Neural progenitor cell (in vitro differentiated cells): ENCODE data around the gene TRPM3. TPM values are rescaled to one million over a fixed set of nuclear protein-coding genes. Genes with fewer than 3 reads are reported as not detected.

Source experiments
- DNase-seq: peaks from one replicate; pipeline ENCODE4 v3.0.0-alpha.2; 2016; ENCODE audit warnings: low spot score
- H2AFZ ChIP-seq: fragments of 200-600 bp; sonication (generic); replicated peaks from 2 replicates; pipeline ENCODE4 v1.6.1; 2016; ENCODE audit warnings: antibody characterized with exemption
- H3F3A ChIP-seq: fragments of 200-600 bp; sonication (generic); 2 replicates; pipeline ENCODE4 v1.6.1; 2016; ENCODE audit warnings: antibody characterized with exemption, low read depth
- H3K27ac ChIP-seq: fragments of 200-600 bp; sonication (generic); 2 replicates; pipeline ENCODE4 v1.5.1; 2016; ENCODE audit warnings: mild to moderate bottlenecking
- H3K27me3 ChIP-seq: fragments of 200-600 bp; sonication (generic); 2 replicates; pipeline ENCODE4 v1.6.1; 2016; ENCODE audit warnings: mild to moderate bottlenecking, moderate library complexity
- H3K36me3 ChIP-seq: fragments of 200-600 bp; sonication (generic); 2 replicates; pipeline ENCODE4 v1.5.1; 2016
- H3K4me1 ChIP-seq: fragments of 200-600 bp; sonication (generic); 2 replicates; pipeline ENCODE4 v1.6.1; 2016; ENCODE audit warnings: mixed run types
- H3K4me2 ChIP-seq: fragments of 200-600 bp; sonication (generic); 2 replicates; pipeline ENCODE4 v1.6.1; 2016
- H3K4me3 ChIP-seq: fragments of 200-600 bp; sonication (generic); 2 replicates; pipeline ENCODE4 v1.5.1; 2016
- H3K79me2 ChIP-seq: fragments of 200-600 bp; sonication (generic); 2 replicates; pipeline ENCODE4 v1.6.1; 2016; ENCODE audit warnings: low read depth
- H3K9ac ChIP-seq: fragments of 200-600 bp; sonication (generic); 2 replicates; pipeline ENCODE4 v1.6.1; 2016
- H3K9me3 ChIP-seq: fragments of 200-600 bp; sonication (generic); 2 replicates; pipeline ENCODE4 v1.5.1; 2016; ENCODE audit warnings: low read depth
- H4K20me1 ChIP-seq: fragments of 200-600 bp; sonication (generic); 2 replicates; pipeline ENCODE4 v1.6.1; 2016; ENCODE audit warnings: low read depth
- H3K27ac Mint-ChIP-seq: 3 replicates; pipeline ENCODE4 v1.8.0; 2021; ENCODE audit warnings: mixed read lengths
- H3K27me3 Mint-ChIP-seq: 2 replicates; pipeline ENCODE4 v1.8.0; 2022; ENCODE audit warnings: low read depth, mild to moderate bottlenecking, inconsistent platforms, moderate library complexity, mixed read lengths; ENCODE audit not compliant: insufficient read depth
- H3K36me3 Mint-ChIP-seq: 3 replicates; pipeline ENCODE4 v1.8.0; 2021; ENCODE audit warnings: mixed read lengths
- H3K4me1 Mint-ChIP-seq: 3 replicates; pipeline ENCODE4 v1.8.0; 2021; ENCODE audit warnings: mixed read lengths
- H3K4me3 Mint-ChIP-seq: 3 replicates; pipeline ENCODE4 v1.8.0; 2021; ENCODE audit warnings: mild to moderate bottlenecking, moderate library complexity, mixed read lengths
- H3K9me3 Mint-ChIP-seq: 3 replicates; pipeline ENCODE4 v1.8.0; 2020; ENCODE audit warnings: mixed read lengths
- EZH2 ChIP-seq: fragments of 200-600 bp; sonication (generic); IDR thresholded peaks from 2 replicates; pipeline ENCODE4 v1.6.1; 2017; ENCODE audit warnings: antibody characterized with exemption, mild to moderate bottlenecking, moderate library complexity
- EZH2phosphoT487 ChIP-seq: fragments of 200-600 bp; sonication (generic); IDR thresholded peaks from 2 replicates; pipeline ENCODE4 v1.6.1; 2017; ENCODE audit warnings: antibody characterized with exemption
- total RNA-seq: library from RNA; depleted of rRNA; stranded (reverse); fragments of >200 nt; gene quantifications from 2 replicates; pipeline ENCODE4 v1.2.3, GENCODE V29; 2015; ENCODE audit warnings: low replicate concordance
- TF ChIP-seq, protein P1 (sequence below): fragments of 200-600 bp; sonication (generic); IDR thresholded peaks from 2 replicates; pipeline ENCODE4 v1.5.1; 2017; ENCODE audit warnings: antibody characterized with exemption, mild to moderate bottlenecking

TRPM3 gene
- total RNA-seq, 1 donor from 2014 or later: 37.2 TPM

DNA sequence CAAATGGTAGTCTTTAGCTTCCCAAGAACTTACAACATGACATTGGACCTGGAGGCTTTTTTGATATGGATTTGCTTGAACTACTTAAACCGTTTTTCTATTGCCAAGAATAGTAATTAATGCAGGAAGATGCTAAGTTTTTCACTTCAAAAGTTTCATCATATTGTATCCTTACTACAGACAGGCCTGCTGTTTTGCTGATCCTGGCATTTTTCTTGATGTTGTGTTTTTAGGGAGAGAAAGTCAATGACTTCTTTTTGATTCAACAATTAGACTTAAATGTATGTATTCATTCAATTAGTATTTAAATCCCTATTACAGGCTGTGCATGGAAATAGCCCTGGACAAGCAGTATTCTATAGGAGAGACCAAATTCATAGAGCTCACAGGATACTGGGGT lies 172.7 kb downstream of the TRPM3 start:
- Histone ChIP-seq H2AFZ (no peak overlapping the region), H3K4me1 (peaks cover 64% of the 10 kb centered on the region), H3K4me2 (no peak overlapping the region), H4K20me1 (no peaks in the 10 kb centered on the region), H3K36me3 (no peaks in the 10 kb centered on the region), H3F3A (peaks cover 13% of the 10 kb centered on the region), H3K4me3 (no peak overlapping the region), H3K27me3 (no peaks in the 10 kb centered on the region), H3K9me3 (no peaks in the 10 kb centered on the region), H3K79me2 (peaks cover 36% of the 10 kb centered on the region), H3K27ac (no peak overlapping the region), H3K9ac (no peak overlapping the region)
- Mint-ChIP-seq H3K27ac (no peak overlapping the region), H3K9me3 (no peaks in the 10 kb centered on the region), H3K4me1 (peaks cover 30% of the 10 kb centered on the region), H3K4me3 (no peak overlapping the region), H3K36me3 (peaks cover 3% of the 10 kb centered on the region), H3K27me3 (peaks cover under 1% of the 10 kb centered on the region)
- DNase-seq: no peak
- TF ChIP-seq EZH2 (no peak), EZH2phosphoT487 (no peak)
- TF ChIP-seq, protein P1, sequence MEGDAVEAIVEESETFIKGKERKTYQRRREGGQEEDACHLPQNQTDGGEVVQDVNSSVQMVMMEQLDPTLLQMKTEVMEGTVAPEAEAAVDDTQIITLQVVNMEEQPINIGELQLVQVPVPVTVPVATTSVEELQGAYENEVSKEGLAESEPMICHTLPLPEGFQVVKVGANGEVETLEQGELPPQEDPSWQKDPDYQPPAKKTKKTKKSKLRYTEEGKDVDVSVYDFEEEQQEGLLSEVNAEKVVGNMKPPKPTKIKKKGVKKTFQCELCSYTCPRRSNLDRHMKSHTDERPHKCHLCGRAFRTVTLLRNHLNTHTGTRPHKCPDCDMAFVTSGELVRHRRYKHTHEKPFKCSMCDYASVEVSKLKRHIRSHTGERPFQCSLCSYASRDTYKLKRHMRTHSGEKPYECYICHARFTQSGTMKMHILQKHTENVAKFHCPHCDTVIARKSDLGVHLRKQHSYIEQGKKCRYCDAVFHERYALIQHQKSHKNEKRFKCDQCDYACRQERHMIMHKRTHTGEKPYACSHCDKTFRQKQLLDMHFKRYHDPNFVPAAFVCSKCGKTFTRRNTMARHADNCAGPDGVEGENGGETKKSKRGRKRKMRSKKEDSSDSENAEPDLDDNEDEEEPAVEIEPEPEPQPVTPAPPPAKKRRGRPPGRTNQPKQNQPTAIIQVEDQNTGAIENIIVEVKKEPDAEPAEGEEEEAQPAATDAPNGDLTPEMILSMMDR: no peak

DNA sequence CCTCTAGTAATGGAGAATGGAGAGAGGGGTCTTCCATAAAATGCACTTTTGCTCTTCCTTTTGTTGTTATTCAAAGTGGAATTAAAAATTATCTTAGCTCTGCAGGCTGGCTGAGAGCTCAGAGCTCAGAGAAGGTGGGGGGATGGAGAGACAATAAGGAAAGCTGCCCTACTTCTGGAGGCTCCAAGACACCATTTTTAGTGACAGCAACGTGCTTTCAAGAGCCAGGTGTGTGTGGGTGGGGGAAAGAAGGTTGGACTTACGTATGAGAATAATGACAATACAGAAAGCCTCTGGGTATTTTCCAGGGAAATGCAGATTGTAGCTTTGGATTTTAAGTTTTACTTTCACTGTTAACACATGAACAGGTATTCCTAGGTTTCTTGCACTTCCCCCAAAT lies 173.9 kb downstream of the TRPM3 start:
- Histone ChIP-seq H3K4me3 (no peak overlapping the region), H2AFZ (no peak overlapping the region), H3K9ac (no peak overlapping the region), H4K20me1 (no peaks in the 10 kb centered on the region), H3K27me3 (no peaks in the 10 kb centered on the region), H3K9me3 (no peaks in the 10 kb centered on the region), H3K27ac (no peak overlapping the region), H3K79me2 (peaks cover 34% of the 10 kb centered on the region), H3K4me1 (peaks cover 58% of the 10 kb centered on the region), H3F3A (peaks cover 12% of the 10 kb centered on the region), H3K4me2 (peak overlapping the region; percentile 14), H3K36me3 (no peaks in the 10 kb centered on the region)
- DNase-seq: no peak
- Mint-ChIP-seq H3K27ac (no peak overlapping the region), H3K36me3 (peaks cover 7% of the 10 kb centered on the region), H3K27me3 (peaks cover 3% of the 10 kb centered on the region), H3K4me1 (peaks cover 32% of the 10 kb centered on the region), H3K9me3 (peaks cover 5% of the 10 kb centered on the region), H3K4me3 (no peak overlapping the region)
- TF ChIP-seq EZH2: no peak
- TF ChIP-seq, protein P1: no peak
- TF ChIP-seq EZH2phosphoT487: no peak

DNA sequence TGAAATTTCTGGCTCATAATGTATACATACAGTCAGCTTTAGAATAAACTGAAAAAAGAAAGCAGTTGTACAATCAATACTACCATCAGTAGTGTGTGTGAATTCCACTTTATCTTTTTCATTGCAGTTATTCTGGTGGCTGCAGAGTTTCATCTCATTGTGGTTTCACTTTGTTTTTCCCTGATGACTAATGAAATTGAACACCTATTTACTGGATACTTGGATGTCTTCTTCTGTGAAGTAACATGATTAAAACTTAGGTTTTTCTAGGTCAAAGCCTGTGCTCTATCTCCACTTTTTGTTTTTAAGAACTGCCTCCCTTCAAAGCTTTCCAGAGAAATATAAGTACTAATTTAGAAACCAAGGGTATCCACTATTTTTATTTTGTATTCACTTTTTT lies 174.3 kb downstream of the TRPM3 start:
- H3K36me3 ChIP-seq: no peaks in the 10 kb centered on the region
- peak overlapping the region; percentile 14 for H3K4me2 ChIP-seq
- H3K79me2 ChIP-seq: peaks cover 30% of the 10 kb centered on the region
- DNase-seq: no peak
- no peaks in the 10 kb centered on the region for H3K9me3 ChIP-seq
- no peak overlapping the region for H3K9ac ChIP-seq
- H4K20me1 ChIP-seq: no peaks in the 10 kb centered on the region
- peaks cover 28% of the 10 kb centered on the region for H3K4me1 Mint-ChIP-seq
- H3K27me3 ChIP-seq: no peaks in the 10 kb centered on the region
- TF ChIP-seq EZH2 (no peak), EZH2phosphoT487 (no peak)
- TF ChIP-seq, protein P1: no peak
- H3K36me3 Mint-ChIP-seq: peaks cover 4% of the 10 kb centered on the region
- no peak overlapping the region for H3K27ac Mint-ChIP-seq
- H3F3A ChIP-seq: peaks cover 12% of the 10 kb centered on the region
- H3K4me3 ChIP-seq: no peak overlapping the region
- peaks cover 5% of the 10 kb centered on the region for H3K9me3 Mint-ChIP-seq
- H3K27me3 Mint-ChIP-seq: peaks cover 3% of the 10 kb centered on the region
- H3K4me1 ChIP-seq: peaks cover 54% of the 10 kb centered on the region
- no peak overlapping the region for H3K27ac ChIP-seq
- no peak overlapping the region for H2AFZ ChIP-seq
- no peak overlapping the region for H3K4me3 Mint-ChIP-seq
